Measurements from ENCODE around the gene ATG13.
A peak's percentile ranks its signal among the peaks of the same experiment; 100 is the strongest.

Gene ATG13

DNA sequence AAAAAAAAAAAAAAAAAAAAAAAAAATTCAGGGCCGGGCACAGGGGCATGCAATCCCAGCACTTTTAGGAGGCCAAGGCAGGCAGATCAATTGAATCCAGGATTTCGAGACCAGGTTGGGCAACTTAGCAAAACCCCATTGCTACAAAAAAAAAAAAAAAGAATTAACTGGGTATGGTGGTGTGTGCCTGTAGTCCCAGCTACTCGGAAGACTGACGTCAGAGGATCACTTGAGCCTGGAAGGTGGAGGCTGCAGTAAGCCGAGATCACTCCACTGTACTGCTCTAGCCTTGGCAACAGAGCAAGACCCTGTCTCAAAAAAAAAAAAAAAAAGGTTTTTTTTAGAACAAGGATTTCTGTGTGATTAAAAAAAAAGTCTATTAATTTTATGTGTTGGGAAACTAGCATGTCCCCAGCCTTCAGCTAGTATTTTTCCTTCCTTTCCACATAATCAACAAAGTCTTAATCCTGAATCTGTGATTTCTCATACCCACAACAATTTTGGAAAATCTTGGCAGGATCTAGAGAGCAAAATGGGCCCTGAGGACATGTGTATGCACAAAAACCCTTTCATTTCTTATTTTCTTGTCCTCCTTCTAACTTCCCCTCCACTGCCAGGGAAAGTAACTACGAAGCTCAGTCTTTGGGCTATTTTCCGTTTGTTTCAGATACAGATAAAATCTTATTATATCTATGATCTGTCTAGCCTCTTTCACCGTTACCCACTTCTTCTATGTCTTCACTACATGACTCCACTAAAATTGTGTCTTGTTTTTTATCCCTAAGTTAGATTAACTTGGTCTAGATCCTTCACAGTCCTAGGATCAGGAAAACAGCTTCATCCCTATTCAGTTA is 17.8 kb upstream of the ATG13 start:
- Histone ChIP-seq H3K9me3 (ENCODE audit: control insufficient read depth, insufficient read depth, low read depth, low read length) (no peaks in the 10 kb centered on the region), H3K27ac (ENCODE audit: extremely low read depth, low read depth, low read length) (no peak overlapping the region), H3K4me3 (ENCODE audit: low read depth, low read length) (no peak overlapping the region), H3K4me1 (ENCODE audit: control insufficient read depth, insufficient read depth, low read length) (no peaks in the 10 kb centered on the region), H3K36me3 (ENCODE audit: control insufficient read depth in 2 of 2, insufficient read depth in 1 of 2, low read length in 2 of 2) (peaks cover 0 to 6% of the 10 kb centered on the region in 2 experiments; a peak in 1 of 3 replicates)
- TF ChIP-seq ZNF549 (tag by site-specific recombination; IDR thresholded peaks at IDR 0.05) (no peak), ZFP69B (tag by site-specific recombination; IDR thresholded peaks at IDR 0.05) (no peak), ZNF610 (tag by site-specific recombination; IDR thresholded peaks at IDR 0.05; ENCODE audit: borderline replicate concordance) (no peak), ZNF473 (tag by site-specific recombination; IDR thresholded peaks at IDR 0.05) (no peak), ZFHX2 (tag by site-specific recombination; conservative IDR thresholded peaks at IDR 0.05) (no peak)
- TF ChIP-seq, protein P1, sequence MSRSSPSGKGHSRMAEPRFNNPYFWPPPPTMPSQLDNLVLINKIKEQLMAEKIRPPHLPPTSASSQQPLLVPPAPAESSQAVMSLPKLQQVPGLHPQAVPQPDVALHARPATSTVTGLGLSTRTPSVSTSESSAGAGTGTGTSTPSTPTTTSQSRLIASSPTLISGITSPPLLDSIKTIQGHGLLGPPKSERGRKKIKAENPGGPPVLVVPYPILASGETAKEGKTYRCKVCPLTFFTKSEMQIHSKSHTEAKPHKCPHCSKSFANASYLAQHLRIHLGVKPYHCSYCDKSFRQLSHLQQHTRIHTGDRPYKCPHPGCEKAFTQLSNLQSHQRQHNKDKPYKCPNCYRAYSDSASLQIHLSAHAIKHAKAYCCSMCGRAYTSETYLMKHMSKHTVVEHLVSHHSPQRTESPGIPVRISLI (tag by site-specific recombination; IDR thresholded peaks at IDR 0.05): peak; percentile 61
- TF ChIP-seq, protein P2, sequence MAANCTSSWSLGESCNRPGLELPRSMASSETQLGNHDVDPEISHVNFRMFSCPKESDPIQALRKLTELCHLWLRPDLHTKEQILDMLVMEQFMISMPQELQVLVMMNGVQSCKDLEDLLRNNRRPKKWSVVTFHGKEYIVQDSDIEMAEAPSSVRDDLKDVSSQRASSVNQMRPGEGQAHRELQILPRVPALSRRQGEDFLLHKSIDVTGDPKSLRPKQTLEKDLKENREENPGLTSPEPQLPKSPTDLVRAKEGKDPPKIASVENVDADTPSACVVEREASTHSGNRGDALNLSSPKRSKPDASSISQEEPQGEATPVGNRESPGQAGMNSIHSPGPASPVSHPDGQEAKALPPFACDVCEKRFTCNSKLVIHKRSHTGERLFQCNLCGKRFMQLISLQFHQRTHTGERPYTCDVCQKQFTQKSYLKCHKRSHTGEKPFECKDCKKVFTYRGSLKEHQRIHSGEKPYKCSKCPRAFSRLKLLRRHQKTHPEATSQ (tag by site-specific recombination; IDR thresholded peaks at IDR 0.05): no peak
- ChIA-PET CTCF (interaction anchor here (0.7 to 0.9 kb wide), 3 partner anchors 10 to 536 kb away, joined by 3 to 4 read pairs (median 4); no protein-coding TSS in a partner anchor), POLR2A (interaction anchor here (0.6 to 1.0 kb wide), 3 partner anchors 9 to 252 kb away, joined by 3 to 5 read pairs (median 3); no protein-coding TSS in a partner anchor)

DNA sequence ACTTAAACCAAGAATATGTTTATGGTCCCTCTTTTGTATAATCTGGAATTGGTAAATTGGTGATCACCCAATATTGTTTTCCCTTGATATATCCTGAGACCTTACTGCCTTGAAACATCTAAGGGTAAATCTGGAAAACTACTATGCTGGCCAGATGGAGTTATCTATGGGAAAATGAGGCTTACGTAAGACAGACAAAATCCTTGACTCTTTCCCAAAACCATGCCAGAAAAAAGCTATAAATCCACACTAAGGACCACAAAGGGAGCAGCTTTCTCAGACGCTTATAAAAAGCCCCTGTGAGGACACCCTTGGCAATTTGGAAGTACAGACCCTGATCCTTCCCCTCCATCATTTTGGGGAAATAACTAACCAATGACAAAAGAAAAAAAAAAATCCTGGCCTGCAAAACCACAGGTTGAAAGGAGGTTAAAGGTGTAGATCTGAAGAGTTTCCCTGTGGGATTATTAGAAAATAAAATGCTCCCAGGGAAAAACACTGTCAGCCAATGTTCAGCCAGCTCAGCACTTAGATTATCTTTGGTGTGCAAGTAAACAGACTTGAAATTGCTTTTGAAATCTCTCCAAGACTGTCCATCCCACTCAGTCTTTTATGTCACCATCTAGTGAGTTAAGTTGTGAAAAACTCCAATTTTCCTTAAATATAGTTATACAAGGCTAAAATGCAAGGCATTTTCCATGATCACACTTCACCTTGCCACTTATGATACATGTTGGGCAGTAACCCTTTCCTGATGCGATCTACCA is 17.0 kb upstream of the ATG13 start:
- no peak overlapping the region for H3K27ac ChIP-seq (ENCODE audit: extremely low read depth, low read depth, low read length)
- no peaks in the 10 kb centered on the region for H3K9me3 ChIP-seq (ENCODE audit: control insufficient read depth, insufficient read depth, low read depth, low read length)
- TF ChIP-seq TRIM28 (IDR thresholded peaks at IDR 0.05; ENCODE audit: borderline replicate concordance, low read length) (no peak), ZNF202 (tag by site-specific recombination; IDR thresholded peaks at IDR 0.05; ENCODE audit: borderline replicate concordance) (no peak), ZNF501 (tag by site-specific recombination; IDR thresholded peaks at IDR 0.05) (no peak)
- TF ChIP-seq, protein P3, sequence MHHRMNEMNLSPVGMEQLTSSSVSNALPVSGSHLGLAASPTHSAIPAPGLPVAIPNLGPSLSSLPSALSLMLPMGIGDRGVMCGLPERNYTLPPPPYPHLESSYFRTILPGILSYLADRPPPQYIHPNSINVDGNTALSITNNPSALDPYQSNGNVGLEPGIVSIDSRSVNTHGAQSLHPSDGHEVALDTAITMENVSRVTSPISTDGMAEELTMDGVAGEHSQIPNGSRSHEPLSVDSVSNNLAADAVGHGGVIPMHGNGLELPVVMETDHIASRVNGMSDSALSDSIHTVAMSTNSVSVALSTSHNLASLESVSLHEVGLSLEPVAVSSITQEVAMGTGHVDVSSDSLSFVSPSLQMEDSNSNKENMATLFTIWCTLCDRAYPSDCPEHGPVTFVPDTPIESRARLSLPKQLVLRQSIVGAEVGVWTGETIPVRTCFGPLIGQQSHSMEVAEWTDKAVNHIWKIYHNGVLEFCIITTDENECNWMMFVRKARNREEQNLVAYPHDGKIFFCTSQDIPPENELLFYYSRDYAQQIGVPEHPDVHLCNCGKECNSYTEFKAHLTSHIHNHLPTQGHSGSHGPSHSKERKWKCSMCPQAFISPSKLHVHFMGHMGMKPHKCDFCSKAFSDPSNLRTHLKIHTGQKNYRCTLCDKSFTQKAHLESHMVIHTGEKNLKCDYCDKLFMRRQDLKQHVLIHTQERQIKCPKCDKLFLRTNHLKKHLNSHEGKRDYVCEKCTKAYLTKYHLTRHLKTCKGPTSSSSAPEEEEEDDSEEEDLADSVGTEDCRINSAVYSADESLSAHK (tag by site-specific recombination; IDR thresholded peaks at IDR 0.05): no peak
- TF ChIP-seq, protein P4, sequence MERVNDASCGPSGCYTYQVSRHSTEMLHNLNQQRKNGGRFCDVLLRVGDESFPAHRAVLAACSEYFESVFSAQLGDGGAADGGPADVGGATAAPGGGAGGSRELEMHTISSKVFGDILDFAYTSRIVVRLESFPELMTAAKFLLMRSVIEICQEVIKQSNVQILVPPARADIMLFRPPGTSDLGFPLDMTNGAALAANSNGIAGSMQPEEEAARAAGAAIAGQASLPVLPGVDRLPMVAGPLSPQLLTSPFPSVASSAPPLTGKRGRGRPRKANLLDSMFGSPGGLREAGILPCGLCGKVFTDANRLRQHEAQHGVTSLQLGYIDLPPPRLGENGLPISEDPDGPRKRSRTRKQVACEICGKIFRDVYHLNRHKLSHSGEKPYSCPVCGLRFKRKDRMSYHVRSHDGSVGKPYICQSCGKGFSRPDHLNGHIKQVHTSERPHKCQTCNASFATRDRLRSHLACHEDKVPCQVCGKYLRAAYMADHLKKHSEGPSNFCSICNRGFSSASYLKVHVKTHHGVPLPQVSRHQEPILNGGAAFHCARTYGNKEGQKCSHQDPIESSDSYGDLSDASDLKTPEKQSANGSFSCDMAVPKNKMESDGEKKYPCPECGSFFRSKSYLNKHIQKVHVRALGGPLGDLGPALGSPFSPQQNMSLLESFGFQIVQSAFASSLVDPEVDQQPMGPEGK (tag by site-specific recombination; IDR thresholded peaks at IDR 0.05): no peak
- POLR2A ChIA-PET: interaction anchor here (0.6 to 1.0 kb wide), 2 partner anchors 10 to 87 kb away, joined by 3 read pairs; no protein-coding TSS in a partner anchor
- H3K4me3 ChIP-seq (ENCODE audit: low read depth, low read length): no peak overlapping the region
- peaks cover 0 to 6% of the 10 kb centered on the region in 2 experiments; a peak in 1 of 3 replicates for H3K36me3 ChIP-seq (ENCODE audit: control insufficient read depth in 2 of 2, insufficient read depth in 1 of 2, low read length in 2 of 2)
- H3K4me1 ChIP-seq (ENCODE audit: control insufficient read depth, insufficient read depth, low read length): no peaks in the 10 kb centered on the region
- CTCF ChIA-PET: interaction anchor here (0.5 to 0.9 kb wide), 5 partner anchors 9 to 535 kb away, joined by 3 to 4 read pairs (median 4); no protein-coding TSS in a partner anchor

Data from HEK293 (cell line).